ENCODE data around the gene TMEM35B. TPM values are rescaled to one million over a fixed set of nuclear protein-coding genes. Genes with fewer than 3 reads are reported as not detected.
"Not testable (repeated sequence)": the region's sequence is repeated elsewhere in the genome, so short reads cannot be mapped to it uniquely, and the experiment has no call there.

TMEM35B gene
- 46.1 and 53.9 TPM in 2 replicates for total RNA-seq (2014; rRNA removed; shearing (Covaris generic); ENCODE audit: low replicate concordance)

DNA sequence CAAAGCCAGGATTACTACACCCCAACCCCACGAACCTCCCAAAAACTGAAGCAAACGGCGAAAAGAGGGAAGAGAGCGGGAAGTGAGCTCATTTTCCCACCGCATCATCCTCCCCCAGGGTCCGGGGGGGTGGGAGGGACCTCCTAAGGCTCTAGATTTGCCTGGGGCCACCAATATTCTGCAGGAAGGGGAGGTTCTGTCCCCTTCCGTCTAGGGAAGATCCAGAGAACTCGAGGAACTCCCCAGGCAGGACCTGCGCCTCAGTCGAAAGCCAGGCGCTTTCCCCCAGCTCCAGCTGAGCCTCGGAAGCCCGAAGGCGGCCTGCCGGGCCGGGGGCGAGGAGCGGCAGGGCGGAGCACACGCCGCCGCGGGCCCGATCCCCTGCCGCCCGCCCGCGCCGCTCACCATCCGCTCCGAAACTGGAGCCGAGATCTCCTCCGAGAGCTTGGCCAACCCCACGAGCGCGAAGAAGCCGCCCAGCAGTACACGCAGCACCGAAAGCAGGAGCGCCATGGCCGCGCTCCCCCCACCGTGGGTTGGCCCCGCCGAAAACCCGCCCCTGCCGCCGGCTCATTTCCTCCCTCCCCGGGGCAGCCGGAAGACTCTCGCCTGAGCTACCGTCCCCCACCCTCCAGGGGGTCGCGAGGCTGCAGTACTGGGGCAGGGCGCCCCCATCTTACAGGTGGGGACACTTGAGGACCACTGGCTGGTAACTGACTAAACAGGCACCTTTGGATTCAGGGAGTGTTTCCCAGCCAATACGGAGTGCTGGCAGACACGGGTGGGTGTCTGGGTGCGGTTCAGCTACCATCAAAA, at the start of gene TMEM35B:
TMEM35B (minus strand) TSS at position 555 of the 816 bp plus-strand sequence; CDS start at position 513, 42 bp downstream.
- Histone ChIP-seq H3K27me3 (no peaks in the 10 kb centered on the region), H3K9me3 (no peaks in the 10 kb centered on the region), H3K36me3 (no peaks in the 10 kb centered on the region; the same call in none of the 2 replicates), H3K4me3 (peak within 1 kb of the TSS; percentile 72)
- DNase-seq: peak; percentile 75

- H3K9me3 ChIP-seq: peaks cover 13% of the 10 kb centered on the region
- no peak overlapping the region for H3K4me3 ChIP-seq
These were observed 48.2 kb upstream of the TMEM35B start for GRCh38 chr1:35033346-35033745.

GRCh38 chr1:35032384-35032739, 47.2 kb upstream of the TMEM35B start:
- no peak for DNase-seq
- H3K27me3 ChIP-seq: no peaks in the 10 kb centered on the region
- H3K36me3 ChIP-seq: peaks cover 3% of the 10 kb centered on the region; the same call in 1 of the 2 replicates
- H3K4me3 ChIP-seq: peak overlapping the region; percentile 72
- H3K9me3 ChIP-seq: peaks cover 13% of the 10 kb centered on the region

More at GRCh38 chr1:35033346-35033745, 48.2 kb upstream of the TMEM35B start:
- Histone ChIP-seq H3K36me3 (peaks cover 3% of the 10 kb centered on the region; the same call in 1 of the 2 replicates), H3K27me3 (no peaks in the 10 kb centered on the region)
- no peak for DNase-seq

DNA sequence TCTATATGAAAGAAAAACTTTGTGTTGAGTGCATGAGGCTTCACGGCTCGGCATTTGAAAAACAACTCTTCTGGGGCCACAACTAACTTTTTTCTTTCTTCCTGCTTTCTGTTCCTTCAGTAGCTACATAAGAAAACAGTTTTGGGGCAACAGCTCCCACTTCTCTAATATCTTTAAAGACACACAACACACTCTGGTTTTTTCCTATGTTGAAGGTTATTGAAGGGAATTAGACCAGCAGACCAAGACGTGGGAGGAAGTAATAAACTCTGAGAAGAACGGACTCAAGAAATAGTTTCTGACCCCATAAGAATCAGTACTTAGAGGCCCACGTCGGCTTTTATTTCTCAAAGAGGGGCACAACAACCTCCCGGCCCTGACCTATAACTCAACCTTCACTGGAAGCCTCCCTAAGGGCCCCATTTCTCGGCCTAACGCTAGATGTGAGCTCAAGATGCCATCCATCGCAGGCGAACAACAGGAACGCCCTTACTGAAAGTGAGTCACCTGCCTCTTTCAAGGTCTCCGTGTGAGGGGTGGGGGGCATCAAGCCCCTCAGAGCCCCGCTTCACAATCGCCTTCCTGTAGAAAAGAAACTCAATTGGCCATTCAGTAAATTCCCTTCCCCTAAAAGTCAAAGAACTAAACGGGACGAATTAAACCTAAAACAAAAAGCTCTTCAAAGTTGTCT, 45.8 kb upstream of the TMEM35B start:
- Histone ChIP-seq H3K27me3 (no peaks in the 10 kb centered on the region), H3K4me3 (peak overlapping the region; percentile 72), H3K9me3 (peaks cover 13% of the 10 kb centered on the region), H3K36me3 (peaks cover 3% of the 10 kb centered on the region)
- DNase-seq: peak; percentile 35

DNA sequence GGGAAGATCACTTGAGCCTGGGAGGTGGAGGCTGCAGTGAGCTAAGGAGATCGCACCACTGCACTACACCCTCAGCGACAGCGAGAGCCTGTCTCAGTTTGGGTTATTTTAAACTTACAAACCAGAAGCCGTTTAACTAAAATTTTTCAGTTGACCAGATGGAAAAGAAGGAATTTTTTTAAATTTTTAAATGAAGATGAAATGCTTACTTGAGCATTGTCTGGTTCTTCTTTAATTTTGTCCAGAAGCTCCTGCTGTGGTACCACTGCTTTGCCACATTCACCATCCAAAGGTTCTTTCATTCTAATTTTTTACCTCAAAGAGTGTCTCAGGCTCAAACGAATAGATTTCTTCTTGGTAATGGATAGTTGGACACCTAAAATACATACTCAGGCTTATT, 45.2 kb upstream of the TMEM35B start:
- H3K27me3 ChIP-seq: no peaks in the 10 kb centered on the region
- peaks cover 13% of the 10 kb centered on the region for H3K9me3 ChIP-seq
- peak overlapping the region; percentile 72 for H3K4me3 ChIP-seq
- DNase-seq: no peak
- peaks cover 3% of the 10 kb centered on the region for H3K36me3 ChIP-seq

- no peaks in the 10 kb centered on the region for H3K27me3 ChIP-seq
- DNase-seq: no peak
These were observed 44.6 kb upstream of the TMEM35B start for GRCh38 chr1:35029761-35030160.

DNA sequence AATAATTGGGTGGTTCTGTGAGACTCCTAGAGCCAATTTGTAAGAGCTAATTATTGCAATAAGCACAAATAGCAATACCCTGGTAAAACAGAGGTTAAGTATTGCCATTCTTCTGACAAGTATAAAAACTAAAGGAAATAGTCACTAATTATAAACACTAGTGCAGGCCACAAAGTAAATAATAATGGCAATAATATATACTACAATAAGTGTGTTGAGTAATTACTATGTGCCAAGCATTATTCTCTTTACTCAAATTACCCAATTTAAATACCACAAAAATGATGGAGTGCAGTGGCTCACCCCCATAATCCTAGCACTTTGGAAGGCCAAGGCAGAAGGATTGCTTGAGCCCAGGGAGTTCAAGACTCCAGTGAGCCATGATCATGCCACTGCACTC, 31.3 kb upstream of the TMEM35B start:
- Histone ChIP-seq H3K27me3 (no peaks in the 10 kb centered on the region), H3K9me3 (no peaks in the 10 kb centered on the region), H3K36me3 (peaks cover 22% of the 10 kb centered on the region), H3K4me3 (no peak overlapping the region)
- no peak for DNase-seq

More at GRCh38 chr1:35029761-35030160, 44.6 kb upstream of the TMEM35B start:
- peaks cover 13% of the 10 kb centered on the region for H3K9me3 ChIP-seq
- H3K36me3 ChIP-seq: peaks cover 3% of the 10 kb centered on the region
- no peak overlapping the region; the same call in 1 of the 2 replicates for H3K4me3 ChIP-seq

- Histone ChIP-seq H3K27me3 (no peaks in the 10 kb centered on the region), H3K4me3 (no peak overlapping the region), H3K9me3 (no peaks in the 10 kb centered on the region), H3K36me3 (peaks cover 29% of the 10 kb centered on the region)
- DNase-seq: no peak
These were observed 29.3 kb upstream of the TMEM35B start for GRCh38 chr1:35014486-35014885.

DNA sequence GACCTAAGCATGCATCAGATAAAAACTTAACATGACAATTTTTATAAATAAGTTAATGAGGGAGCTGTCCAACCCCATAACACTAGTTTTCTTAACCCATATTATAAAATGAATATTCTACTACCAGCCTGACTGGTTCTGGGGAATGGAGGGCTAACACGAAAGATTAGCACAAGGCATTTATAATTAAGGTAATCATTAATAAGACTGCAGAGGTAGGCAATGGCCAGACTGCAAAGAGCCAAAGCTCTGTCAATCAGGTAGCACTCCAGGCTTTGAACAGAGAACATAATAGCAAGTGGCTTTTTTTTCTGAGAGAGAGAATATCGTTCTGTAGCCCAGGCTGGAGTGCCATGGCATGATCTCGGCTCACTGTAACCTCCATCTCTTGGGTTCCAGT, 20.6 kb upstream of the TMEM35B start:
- Histone ChIP-seq H3K27me3 (no peaks in the 10 kb centered on the region), H3K36me3 (peaks cover 16% of the 10 kb centered on the region), H3K9me3 (no peaks in the 10 kb centered on the region), H3K4me3 (no peak overlapping the region)
- DNase-seq: no peak

- Histone ChIP-seq H3K36me3 (peaks cover 11% of the 10 kb centered on the region), H3K27me3 (no peaks in the 10 kb centered on the region), H3K4me3 (no peak overlapping the region), H3K9me3 (no peaks in the 10 kb centered on the region)
- DNase-seq: no peak
These were observed 16.6 kb upstream of the TMEM35B start for GRCh38 chr1:35001743-35002142.

- H3K36me3 ChIP-seq: peaks cover 3% of the 10 kb centered on the region; the same call in 1 of the 2 replicates
- DNase-seq: no peak
- no peaks in the 10 kb centered on the region for H3K9me3 ChIP-seq
- no peak overlapping the region for H3K4me3 ChIP-seq
- no peaks in the 10 kb centered on the region for H3K27me3 ChIP-seq
These were observed 9.7 kb upstream of the TMEM35B start for GRCh38 chr1:34994878-34995277.

DNA sequence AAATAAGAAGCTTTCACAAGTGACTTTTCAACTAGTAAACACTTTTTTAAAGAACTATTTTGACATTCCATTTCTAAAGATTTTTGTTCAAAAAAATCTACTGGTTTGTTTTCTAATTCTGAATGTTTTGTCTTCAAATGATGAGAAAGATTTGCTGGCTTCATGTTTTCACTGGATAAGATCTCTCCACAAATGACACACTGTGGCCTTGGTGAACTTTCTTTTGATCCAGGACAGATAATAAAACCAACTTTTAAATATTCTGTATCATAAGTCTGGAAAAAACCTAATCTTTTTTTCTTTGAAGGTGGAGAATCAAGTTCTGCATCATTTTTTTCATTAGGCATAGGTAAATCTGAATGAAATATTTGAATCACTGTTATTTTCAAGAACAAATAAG, 3.4 kb upstream of the TMEM35B start:
- no peak overlapping the region for H3K4me3 ChIP-seq
- no peaks in the 10 kb centered on the region for H3K9me3 ChIP-seq
- peaks cover 3% of the 10 kb centered on the region for H3K36me3 ChIP-seq
- no peak for DNase-seq
- no peaks in the 10 kb centered on the region for H3K27me3 ChIP-seq

DNA sequence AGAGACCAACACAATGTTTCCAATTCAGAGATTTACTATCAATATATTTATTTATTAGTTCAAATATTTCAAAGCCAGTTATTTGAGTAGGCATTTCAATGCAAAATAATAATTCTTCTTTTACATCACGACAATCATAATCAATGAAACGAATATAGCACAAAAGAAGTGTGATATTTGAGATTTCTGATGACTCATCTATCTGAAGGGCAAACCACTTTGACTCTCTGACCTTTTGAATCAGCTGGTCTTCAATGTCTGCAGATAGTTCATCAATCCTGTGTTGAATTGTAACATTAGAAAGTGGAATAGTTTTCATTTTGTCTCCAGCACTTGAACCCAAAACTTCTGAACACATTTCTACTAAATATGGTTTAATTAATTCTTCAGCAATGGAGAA, 3.0 kb upstream of the TMEM35B start:
- Histone ChIP-seq H3K4me3 (no peak overlapping the region), H3K27me3 (no peaks in the 10 kb centered on the region), H3K9me3 (no peaks in the 10 kb centered on the region), H3K36me3 (peaks cover 3% of the 10 kb centered on the region)
- DNase-seq: no peak

DNA sequence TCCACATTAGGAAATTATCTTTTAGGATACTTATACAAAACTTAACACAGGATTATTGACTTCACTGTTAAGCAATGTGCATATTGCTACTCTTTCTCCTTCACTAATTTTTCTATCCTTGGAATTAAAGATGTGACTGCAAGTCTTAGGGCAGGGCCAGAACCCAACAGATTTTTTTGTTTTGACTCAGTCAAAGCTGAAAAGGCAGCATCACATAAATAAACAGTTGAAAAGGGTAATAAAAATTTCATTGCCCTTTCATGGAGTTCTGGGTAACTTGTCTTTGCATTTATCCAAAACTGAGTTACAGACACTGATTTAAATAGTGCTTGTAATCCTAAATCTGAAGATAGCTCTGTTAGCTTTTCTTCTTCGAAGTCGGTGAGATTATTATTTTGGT, 1.9 kb upstream of the TMEM35B start:
- Histone ChIP-seq H3K9me3 (no peaks in the 10 kb centered on the region), H3K27me3 (no peaks in the 10 kb centered on the region), H3K36me3 (peaks cover under 1% of the 10 kb centered on the region), H3K4me3 (no peak overlapping the region)
- no peak for DNase-seq

DNA sequence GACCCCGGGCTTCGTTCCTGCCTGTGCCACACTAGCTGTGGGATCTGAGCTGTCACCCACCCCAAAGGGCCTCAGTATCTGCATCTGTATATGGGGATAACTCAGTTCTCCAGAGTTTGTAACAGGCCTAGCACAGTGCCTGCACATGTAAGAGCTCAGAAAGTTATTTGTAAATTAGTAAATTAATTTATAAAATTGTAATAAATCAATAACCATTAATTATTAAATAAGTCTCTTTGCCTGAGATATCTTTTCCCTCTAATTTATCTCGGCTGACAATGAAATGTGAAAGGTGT, 410 bp upstream of the TMEM35B start:
- not testable (repeated sequence) for H3K36me3 ChIP-seq, H3K27me3 ChIP-seq, DNase-seq, H3K9me3 ChIP-seq
- H3K4me3 ChIP-seq: peak overlapping the region; percentile 72

DNA sequence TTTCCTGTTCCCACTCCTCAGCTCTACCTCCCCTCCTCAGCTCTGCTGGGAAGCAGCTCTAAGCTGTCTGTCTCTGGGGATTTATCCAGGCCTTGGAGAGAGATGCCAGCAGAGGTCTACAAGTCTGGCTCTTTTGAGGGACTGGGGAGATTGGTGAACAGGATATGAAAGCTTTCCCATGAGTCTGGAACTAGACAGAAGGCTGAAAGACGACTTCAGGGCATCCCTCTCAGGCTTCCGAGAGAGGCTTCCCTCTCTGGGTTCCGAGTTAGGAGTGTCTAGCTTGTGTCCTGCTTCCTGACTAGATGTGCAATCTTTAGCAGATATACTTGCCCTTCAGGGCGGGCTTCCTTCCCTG, 733 bp downstream of the TMEM35B start:
- peak overlapping the region; percentile 72 for H3K4me3 ChIP-seq
- DNase-seq: no peak

DNA sequence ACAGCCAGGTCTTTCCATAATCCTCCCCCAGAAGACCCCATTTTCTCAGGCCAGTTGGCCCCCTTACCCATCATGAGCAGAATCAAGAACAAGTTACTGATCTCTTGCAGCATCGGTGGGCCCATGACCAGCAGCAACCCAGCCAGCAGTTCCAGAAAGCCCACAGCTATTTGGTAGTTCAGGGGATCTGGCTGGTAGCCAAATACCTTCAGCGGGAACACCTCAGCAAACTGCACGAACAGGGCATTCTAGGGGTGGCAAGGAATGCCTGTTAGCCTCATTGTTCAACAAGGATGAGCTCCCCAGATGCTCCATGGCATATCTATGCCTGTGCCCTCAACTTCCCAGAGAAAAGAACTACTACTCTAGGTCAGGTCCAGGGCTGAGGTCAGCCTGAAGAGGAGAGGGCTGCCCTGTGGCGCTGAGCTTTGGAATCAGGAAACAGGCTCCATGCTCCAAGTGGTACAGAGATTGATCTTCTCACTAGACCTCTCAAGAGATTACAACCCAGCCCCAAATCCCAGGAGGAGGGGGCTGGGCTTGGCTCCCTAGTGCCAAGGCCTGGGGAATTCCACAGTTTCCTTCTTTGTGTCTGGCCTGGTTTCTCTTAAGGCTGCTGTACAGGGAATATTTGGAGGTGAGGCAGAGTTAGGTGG, 1.3 kb downstream of the TMEM35B start:
- no peak for DNase-seq

More for the DNA sequence above, 733 bp downstream of the TMEM35B start:
- no peaks in the 10 kb centered on the region for H3K9me3 ChIP-seq
- H3K36me3 ChIP-seq: no peaks in the 10 kb centered on the region; the same call in none of the 2 replicates
- H3K27me3 ChIP-seq: no peaks in the 10 kb centered on the region

More for the DNA sequence above, 1.3 kb downstream of the TMEM35B start:
- Histone ChIP-seq H3K9me3 (no peaks in the 10 kb centered on the region), H3K27me3 (no peaks in the 10 kb centered on the region), H3K36me3 (no peaks in the 10 kb centered on the region; the same call in none of the 2 replicates), H3K4me3 (peak overlapping the region; percentile 72)

Measured in MG63 (cell line).